Retinal pigment epithelial cell (primary cell): Measurements from ENCODE around the gene ARHGAP45.

ENCODE experiments used
- DNase-seq: peaks from one replicate; pipeline ENCODE4 v3.0.0-alpha.2; 2010; ENCODE audit warnings: low read depth
- H3K4me3 ChIP-seq: 2 replicates; pipeline ENCODE4 v1.5.1; 2011; ENCODE audit warnings: mild to moderate bottlenecking, low read length, control low read depth, moderate library complexity
- CTCF ChIP-seq: conservative IDR thresholded peaks from 2 replicates; pipeline ENCODE4 v1.5.1; 2011; ENCODE audit warnings: low read depth, low read length, control low read depth, inconsistent platforms

ARHGAP45 gene

GRCh38 chr19:1047696-1048147 is 19.2 kb upstream of the ARHGAP45 start:
- TF ChIP-seq CTCF = no peak
- no peak overlapping the region for H3K4me3 ChIP-seq
- DNase-seq = no peak

- TF ChIP-seq CTCF = no peak
- no peak for DNase-seq
Observed at GRCh38 chr19:1049106-1049505, 17.9 kb upstream of the ARHGAP45 start.

DNA sequence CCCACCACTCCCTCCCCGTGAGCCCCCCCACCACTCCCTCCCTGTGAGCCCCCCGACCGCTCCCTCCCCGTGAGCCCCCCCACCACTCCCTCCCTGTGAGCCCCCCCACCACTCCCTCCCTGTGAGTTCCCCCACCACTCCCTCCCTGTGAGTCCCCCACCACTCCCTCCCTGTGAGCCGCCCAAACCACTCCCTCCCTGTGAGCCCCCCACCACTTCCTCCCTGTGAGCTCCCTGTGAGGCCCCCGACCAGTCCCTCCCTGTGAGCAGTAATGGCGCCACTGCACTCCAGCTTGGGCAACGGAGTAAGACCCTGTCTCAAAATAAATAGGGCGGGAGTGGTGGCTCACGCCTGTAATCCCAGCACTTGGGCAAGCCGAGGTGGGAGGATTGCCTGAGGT is 17.2 kb upstream of the ARHGAP45 start:
- no peak for DNase-seq
- H3K4me3 ChIP-seq = no peak overlapping the region
- no peak for TF ChIP-seq CTCF

More at GRCh38 chr19:1049106-1049505, 17.9 kb upstream of the ARHGAP45 start:
- no peak overlapping the region for H3K4me3 ChIP-seq

- H3K4me3 ChIP-seq = no peak overlapping the region
- DNase-seq = no peak
- TF ChIP-seq CTCF = no peak
Observed at GRCh38 chr19:1050989-1051788, 15.8 kb upstream of the ARHGAP45 start.

- H3K4me3 ChIP-seq = no peak overlapping the region
- TF ChIP-seq CTCF = no peak
- no peak for DNase-seq
Observed at GRCh38 chr19:1051791-1052190, 15.2 kb upstream of the ARHGAP45 start.

- TF ChIP-seq CTCF = no peak
- no peak overlapping the region for H3K4me3 ChIP-seq
- DNase-seq = no peak
Observed at GRCh38 chr19:1052349-1052975, 14.5 kb upstream of the ARHGAP45 start.
